GM08714 (cell line): ENCODE data around the gene ZNF723.
"Not testable (repeated sequence)": the region's sequence is repeated elsewhere in the genome, so short reads cannot be mapped to it uniquely, and the experiment has no call there.

Experiments used
- H3K4me3 ChIP-seq: fragments of 200-500 bp; sonication (Bioruptor generic); 2 replicates; pipeline ENCODE4 v1.5.1; 2014; ENCODE audit warnings: mild to moderate bottlenecking, low read length, inconsistent platforms
- ZNF274 ChIP-seq: IDR thresholded peaks from 2 replicates; pipeline ENCODE4 v1.6.1; 2012; ENCODE audit warnings: mild to moderate bottlenecking, low read depth, low read length

ZNF723 gene

GRCh38 chr19:22832031-22832762 lies at the start of gene ZNF723:
ZNF723 (plus strand) TSS chr19:22832291; CDS start chr19:22832380, 89 bp downstream.
- TF ChIP-seq ZNF274, result no peak
- H3K4me3 ChIP-seq, result no peak within 1 kb of the TSS

- H3K4me3 ChIP-seq, result no peak within 1 kb of the TSS
Observed at GRCh38 chr19:22783651-22784410, 48.3 kb upstream of the ZNF723 start, which contains the start of gene ZNF99. ZNF99 (minus strand) TSS chr19:22784151; CDS start chr19:22784016, 135 bp downstream.

GRCh38 chr19:22792863-22793262 lies 39.2 kb upstream of the ZNF723 start:
- not testable (repeated sequence) for H3K4me3 ChIP-seq

More at GRCh38 chr19:22783651-22784410, 48.3 kb upstream of the ZNF723 start, which contains the start of gene ZNF99:
- TF ChIP-seq ZNF274, result no peak

- H3K4me3 ChIP-seq, result no peak overlapping the region
- TF ChIP-seq ZNF274, result no peak
Observed at GRCh38 chr19:22797040-22797439, 35.1 kb upstream of the ZNF723 start.

GRCh38 chr19:22806418-22806817 lies 25.7 kb upstream of the ZNF723 start:
- no peak overlapping the region for H3K4me3 ChIP-seq
- TF ChIP-seq ZNF274, result no peak

GRCh38 chr19:22807061-22807835 lies 24.8 kb upstream of the ZNF723 start:
- no peak overlapping the region for H3K4me3 ChIP-seq
- TF ChIP-seq ZNF274, result no peak

GRCh38 chr19:22814124-22814523 lies 18.0 kb upstream of the ZNF723 start:
- no peak for TF ChIP-seq ZNF274
- H3K4me3 ChIP-seq, result no peak overlapping the region

- no peak for TF ChIP-seq ZNF274
- H3K4me3 ChIP-seq, result no peak overlapping the region
Observed at GRCh38 chr19:22831211-22831610, 880 bp upstream of the ZNF723 start.

- H3K4me3 ChIP-seq, result not testable (repeated sequence)
- TF ChIP-seq ZNF274, result peak; percentile 55; the same call in 1 of the 2 replicates
Observed at GRCh38 chr19:22857713-22858320, 25.7 kb downstream of the ZNF723 start.

- H3K4me3 ChIP-seq, result no peak overlapping the region
- TF ChIP-seq ZNF274, result no peak
Observed at GRCh38 chr19:22882797-22883196, 50.7 kb downstream of the ZNF723 start.

GRCh38 chr19:22893855-22894270 lies 61.8 kb downstream of the ZNF723 start:
- no peak for TF ChIP-seq ZNF274
- H3K4me3 ChIP-seq, result no peak overlapping the region

- H3K4me3 ChIP-seq, result no peak overlapping the region
- TF ChIP-seq ZNF274, result no peak
Observed at GRCh38 chr19:22901431-22902130, 69.5 kb downstream of the ZNF723 start.
